ENCODE results near the gene THAP2.

THAP2 gene

DNA sequence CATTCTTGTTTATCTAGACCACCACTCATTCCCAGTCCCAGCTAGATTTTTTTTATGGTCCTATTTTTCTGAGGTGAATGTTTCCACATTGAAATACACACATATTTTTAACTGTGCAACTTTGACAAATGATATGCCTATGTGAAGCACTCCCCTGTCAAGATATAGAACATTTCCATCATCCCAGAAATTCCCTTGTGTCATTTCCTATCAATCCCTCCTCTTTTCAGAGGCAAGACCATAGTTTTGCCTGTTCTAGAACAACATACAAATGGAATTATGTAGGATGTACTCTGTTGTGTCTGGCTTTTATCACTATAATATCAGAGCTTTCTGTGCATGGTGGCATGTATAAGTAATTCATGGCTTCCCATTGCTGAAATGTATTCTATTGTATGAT lies 54.5 kb downstream of the THAP2 start:
- TF ChIP-seq POLR2AphosphoS5 (IDR thresholded peaks at IDR 0.05; ENCODE audit: low read depth, low read length): no peak

GRCh38 chr12:71719647-71720370 lies 55.7 kb downstream of the THAP2 start:
- TF ChIP-seq SIN3A (IDR thresholded peaks at IDR 0.05; ENCODE audit: borderline replicate concordance, insufficient read depth, low read length): no peak
- no peak for TF ChIP-seq FOXP2 (optimal IDR thresholded peaks at IDR 0.05; ENCODE audit: borderline replicate concordance, extremely low read depth, extremely low read length, insufficient read depth)
- TF ChIP-seq TAF1 (IDR thresholded peaks at IDR 0.05; ENCODE audit: borderline replicate concordance, insufficient read depth, low read length): no peak
- TF ChIP-seq REST (IDR thresholded peaks at IDR 0.05; ENCODE audit: insufficient read depth in 1 of 2, low read depth in 2 of 2, low read length in 2 of 2): no peak

DNA sequence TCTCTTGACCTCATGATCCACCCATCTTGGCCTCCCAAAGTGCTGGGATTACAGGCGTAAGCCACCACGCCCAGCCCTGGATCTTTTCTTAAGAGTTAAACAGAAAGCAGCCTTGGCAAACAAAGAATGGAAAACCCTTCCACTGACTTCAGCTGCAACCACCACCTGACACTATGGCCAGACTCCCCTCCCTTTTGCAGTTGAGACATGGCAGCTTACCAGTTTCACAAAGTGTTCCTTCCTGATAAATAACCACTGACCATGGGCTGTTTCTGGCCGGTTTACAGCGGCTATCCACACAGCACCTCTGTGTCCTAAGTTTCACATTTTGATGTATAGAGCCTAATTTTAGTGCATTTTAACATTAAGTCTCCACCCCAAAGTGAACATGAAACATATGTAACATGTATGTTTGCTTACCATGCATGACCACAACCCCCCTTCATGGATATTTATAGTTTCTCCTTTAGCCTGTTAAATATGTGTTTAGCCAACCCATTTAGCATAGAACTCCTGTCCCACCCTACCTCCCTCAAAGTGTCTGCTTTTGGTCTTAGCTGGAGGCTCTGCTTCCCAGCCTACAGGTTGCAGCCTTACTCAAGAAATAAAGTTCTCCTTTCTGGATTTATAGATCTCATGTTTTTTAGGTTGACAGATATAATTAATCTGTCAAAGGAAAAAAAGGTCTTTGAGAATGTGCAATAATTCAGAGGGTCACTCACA lies 57.8 kb downstream of the THAP2 start:
- no peak for TF ChIP-seq FOXP2 (optimal IDR thresholded peaks at IDR 0.05; ENCODE audit: borderline replicate concordance, extremely low read depth, extremely low read length, insufficient read depth)
- TF ChIP-seq TAF1 (IDR thresholded peaks at IDR 0.05; ENCODE audit: borderline replicate concordance, insufficient read depth, low read length): no peak
- TF ChIP-seq SIN3A (IDR thresholded peaks at IDR 0.05; ENCODE audit: borderline replicate concordance, insufficient read depth, low read length): no peak
- TF ChIP-seq REST (IDR thresholded peaks at IDR 0.05; ENCODE audit: insufficient read depth in 1 of 2, low read depth in 2 of 2, low read length in 2 of 2): no peak
- TF ChIP-seq POLR2AphosphoS5 (IDR thresholded peaks at IDR 0.05; ENCODE audit: low read depth, low read length): no peak

DNA sequence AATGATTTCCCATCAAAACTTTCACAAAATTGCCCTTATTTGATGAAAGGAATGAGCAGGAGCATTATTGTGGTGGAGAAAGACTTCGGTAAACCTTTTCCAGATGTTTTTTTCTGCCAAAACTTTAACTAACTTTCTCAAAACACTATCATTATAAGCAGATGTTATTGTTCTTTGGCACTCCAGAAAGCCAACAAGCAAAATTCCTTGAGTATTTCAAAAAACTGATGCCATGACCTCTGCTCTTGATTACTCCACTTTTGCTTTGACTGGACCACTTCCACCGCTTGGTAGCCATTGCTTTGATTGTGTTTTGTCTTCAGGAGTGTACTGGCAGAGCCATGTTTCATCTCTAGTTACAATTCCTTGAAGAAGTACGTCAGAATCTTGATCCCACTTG lies 60.9 kb downstream of the THAP2 start:
- TF ChIP-seq REST (IDR thresholded peaks at IDR 0.05; ENCODE audit: insufficient read depth in 1 of 2, low read depth in 2 of 2, low read length in 2 of 2): no peak
- no peak for TF ChIP-seq TAF1 (IDR thresholded peaks at IDR 0.05; ENCODE audit: borderline replicate concordance, insufficient read depth, low read length)
- no peak for TF ChIP-seq SIN3A (IDR thresholded peaks at IDR 0.05; ENCODE audit: borderline replicate concordance, insufficient read depth, low read length)
- no peak for TF ChIP-seq POLR2AphosphoS5 (IDR thresholded peaks at IDR 0.05; ENCODE audit: low read depth, low read length)
- TF ChIP-seq FOXP2 (optimal IDR thresholded peaks at IDR 0.05; ENCODE audit: borderline replicate concordance, extremely low read depth, extremely low read length, insufficient read depth): no peak

DNA sequence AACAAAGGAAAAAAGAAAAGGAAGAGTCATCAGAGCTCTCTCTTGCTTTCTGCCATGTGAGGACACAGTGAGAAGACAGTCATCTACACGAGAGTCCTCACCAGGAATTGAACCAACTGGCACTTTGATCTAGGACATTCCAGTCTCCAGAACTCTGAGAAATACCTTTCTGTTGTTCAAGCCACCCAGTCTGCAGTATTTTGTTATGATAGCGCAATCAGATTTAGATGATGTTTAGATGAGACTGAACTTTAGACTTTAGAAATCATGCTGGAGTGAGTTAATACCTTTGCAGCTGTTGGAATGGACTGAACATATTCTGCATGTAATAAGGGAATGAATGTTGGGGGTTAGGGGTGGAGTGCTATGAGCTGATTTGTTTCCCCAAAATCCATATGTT lies 62.4 kb downstream of the THAP2 start:
- TF ChIP-seq SIN3A (IDR thresholded peaks at IDR 0.05; ENCODE audit: borderline replicate concordance, insufficient read depth, low read length) (no peak), TAF1 (IDR thresholded peaks at IDR 0.05; ENCODE audit: borderline replicate concordance, insufficient read depth, low read length) (no peak), REST (IDR thresholded peaks at IDR 0.05; ENCODE audit: insufficient read depth in 1 of 2, low read depth in 2 of 2, low read length in 2 of 2) (no peak), POLR2AphosphoS5 (IDR thresholded peaks at IDR 0.05; ENCODE audit: low read depth, low read length) (no peak), FOXP2 (optimal IDR thresholded peaks at IDR 0.05; ENCODE audit: borderline replicate concordance, extremely low read depth, extremely low read length, insufficient read depth) (no peak)

Measured in PFSK-1 (cell line).